ENCODE measurements around the gene C11orf86.
"Not testable (repeated sequence)": the region's sequence is repeated elsewhere in the genome, so short reads cannot be mapped to it uniquely, and the experiment has no call there.

Gene C11orf86

GRCh38 chr11:66992041-66992440, 16.9 kb downstream of the C11orf86 start:
- DNase-seq: no peak

GRCh38 chr11:66996609-66997273, 21.6 kb downstream of the C11orf86 start:
- no peak for DNase-seq

GRCh38 chr11:66999555-66999954, 24.5 kb downstream of the C11orf86 start:
- no peak for DNase-seq

GRCh38 chr11:67001332-67001731, 26.2 kb downstream of the C11orf86 start:
- DNase-seq: no peak

GRCh38 chr11:67002297-67002913, 27.3 kb downstream of the C11orf86 start:
- no peak for DNase-seq

- DNase-seq: no peak
Observed at GRCh38 chr11:67002921-67003411, 27.9 kb downstream of the C11orf86 start.

GRCh38 chr11:67005200-67005599, 30.1 kb downstream of the C11orf86 start:
- not testable (repeated sequence) for DNase-seq

- no peak for DNase-seq
Observed at GRCh38 chr11:67006029-67006884, 31.2 kb downstream of the C11orf86 start.

GRCh38 chr11:67007126-67007525, 32.0 kb downstream of the C11orf86 start:
- no peak for DNase-seq

GRCh38 chr11:67010296-67010905, 35.3 kb downstream of the C11orf86 start:
- DNase-seq: no peak

GRCh38 chr11:67013511-67014045, 38.5 kb downstream of the C11orf86 start:
- no peak for DNase-seq

- DNase-seq: no peak
Observed at GRCh38 chr11:67014343-67014742, 39.2 kb downstream of the C11orf86 start.

GRCh38 chr11:67015048-67015447, 39.9 kb downstream of the C11orf86 start:
- DNase-seq: no peak

- DNase-seq: no peak
Observed at GRCh38 chr11:67016550-67016949, 41.4 kb downstream of the C11orf86 start.

- no peak for DNase-seq
Observed at GRCh38 chr11:67020949-67021348, 45.8 kb downstream of the C11orf86 start.

- no peak for DNase-seq
Observed at GRCh38 chr11:67022341-67022933, 47.3 kb downstream of the C11orf86 start.

- DNase-seq: peak; percentile 9 to 16
Observed at GRCh38 chr11:67022961-67023956, 48.2 kb downstream of the C11orf86 start, which contains the start of gene SYT12. Gene SYT12 (plus strand): TSS chr11:67023134. CDS start chr11:67030145, 7,011 bp downstream.

- DNase-seq: no peak
Observed at GRCh38 chr11:67023957-67024353, 48.9 kb downstream of the C11orf86 start.

- peak; percentile 52 to 60 for DNase-seq
Observed at GRCh38 chr11:67024410-67024809, 49.3 kb downstream of the C11orf86 start.

GRCh38 chr11:67024966-67025365, 49.9 kb downstream of the C11orf86 start:
- DNase-seq: no peak

GRCh38 chr11:67025750-67026149, 50.6 kb downstream of the C11orf86 start:
- DNase-seq: no peak

All from activated CD4-positive, alpha-beta T cell treated with anti-CD3 and anti-CD28 coated beads for 4 hours (primary cell).